Gastroesophageal sphincter (tissue), 3 donors: ENCODE results near the gene OBSCN.

ENCODE experiments used
- CTCF ChIP-seq, 4 experiments: fragments of 200-600 bp in 2 of 4; fragments of 450-650 bp in 2 of 4; sonication (generic) in 1 of 4; IDR thresholded peaks; one replicate each; pipeline ENCODE4 v1.5.1; 2017 to 2019; ENCODE audit warnings: antibody characterized with exemption in 4 of 4, mild to moderate bottlenecking in 2 of 4, moderate library complexity in 2 of 4
- EP300 ChIP-seq: sonication (generic); formaldehyde crosslinking; IDR thresholded peaks from one replicate; pipeline ENCODE4 v1.6.1; 2017; ENCODE audit warnings: antibody characterized with exemption, mild to moderate bottlenecking
- POLR2A ChIP-seq, 2 donors: fragments of 450-650 bp; IDR thresholded peaks; one replicate each; pipeline ENCODE4 v1.6.1; 2017; ENCODE audit warnings: antibody characterized with exemption in 2 of 2, mild to moderate bottlenecking in 2 of 2, moderate library complexity in 1 of 2

GRCh38 chr1:228369608-228370438 is 162.0 kb downstream of the OBSCN start:
- TF ChIP-seq CTCF (IDR thresholded peaks at IDR 0.05), result no peak
- no peak for TF ChIP-seq EP300
- no peak for TF ChIP-seq POLR2A (IDR thresholded peaks at IDR 0.05)
